Fibroblast of gingiva (primary cell): ENCODE results near the gene ABCA13.
"Not testable (repeated sequence)": the region's sequence is repeated elsewhere in the genome, so short reads cannot be mapped to it uniquely, and the experiment has no call there.

Experiments
- DNase-seq: peaks from one replicate; pipeline ENCODE4 v3.0.0-alpha.2; 2011; ENCODE audit warnings: low read depth

The ABCA13 gene, protein sequence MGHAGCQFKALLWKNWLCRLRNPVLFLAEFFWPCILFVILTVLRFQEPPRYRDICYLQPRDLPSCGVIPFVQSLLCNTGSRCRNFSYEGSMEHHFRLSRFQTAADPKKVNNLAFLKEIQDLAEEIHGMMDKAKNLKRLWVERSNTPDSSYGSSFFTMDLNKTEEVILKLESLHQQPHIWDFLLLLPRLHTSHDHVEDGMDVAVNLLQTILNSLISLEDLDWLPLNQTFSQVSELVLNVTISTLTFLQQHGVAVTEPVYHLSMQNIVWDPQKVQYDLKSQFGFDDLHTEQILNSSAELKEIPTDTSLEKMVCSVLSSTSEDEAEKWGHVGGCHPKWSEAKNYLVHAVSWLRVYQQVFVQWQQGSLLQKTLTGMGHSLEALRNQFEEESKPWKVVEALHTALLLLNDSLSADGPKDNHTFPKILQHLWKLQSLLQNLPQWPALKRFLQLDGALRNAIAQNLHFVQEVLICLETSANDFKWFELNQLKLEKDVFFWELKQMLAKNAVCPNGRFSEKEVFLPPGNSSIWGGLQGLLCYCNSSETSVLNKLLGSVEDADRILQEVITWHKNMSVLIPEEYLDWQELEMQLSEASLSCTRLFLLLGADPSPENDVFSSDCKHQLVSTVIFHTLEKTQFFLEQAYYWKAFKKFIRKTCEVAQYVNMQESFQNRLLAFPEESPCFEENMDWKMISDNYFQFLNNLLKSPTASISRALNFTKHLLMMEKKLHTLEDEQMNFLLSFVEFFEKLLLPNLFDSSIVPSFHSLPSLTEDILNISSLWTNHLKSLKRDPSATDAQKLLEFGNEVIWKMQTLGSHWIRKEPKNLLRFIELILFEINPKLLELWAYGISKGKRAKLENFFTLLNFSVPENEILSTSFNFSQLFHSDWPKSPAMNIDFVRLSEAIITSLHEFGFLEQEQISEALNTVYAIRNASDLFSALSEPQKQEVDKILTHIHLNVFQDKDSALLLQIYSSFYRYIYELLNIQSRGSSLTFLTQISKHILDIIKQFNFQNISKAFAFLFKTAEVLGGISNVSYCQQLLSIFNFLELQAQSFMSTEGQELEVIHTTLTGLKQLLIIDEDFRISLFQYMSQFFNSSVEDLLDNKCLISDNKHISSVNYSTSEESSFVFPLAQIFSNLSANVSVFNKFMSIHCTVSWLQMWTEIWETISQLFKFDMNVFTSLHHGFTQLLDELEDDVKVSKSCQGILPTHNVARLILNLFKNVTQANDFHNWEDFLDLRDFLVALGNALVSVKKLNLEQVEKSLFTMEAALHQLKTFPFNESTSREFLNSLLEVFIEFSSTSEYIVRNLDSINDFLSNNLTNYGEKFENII (N-terminal part only)

GRCh38 chr7:48171202-48171601, at the start of gene ABCA13:
Gene ABCA13, plus strand, starts transcription at chr7:48171458. Its CDS starts 26 bp downstream, at chr7:48171484.
- peak; percentile 45 for DNase-seq

GRCh38 chr7:48126037-48126436, 45.2 kb upstream of the ABCA13 start:
- DNase-seq, result no peak

DNA sequence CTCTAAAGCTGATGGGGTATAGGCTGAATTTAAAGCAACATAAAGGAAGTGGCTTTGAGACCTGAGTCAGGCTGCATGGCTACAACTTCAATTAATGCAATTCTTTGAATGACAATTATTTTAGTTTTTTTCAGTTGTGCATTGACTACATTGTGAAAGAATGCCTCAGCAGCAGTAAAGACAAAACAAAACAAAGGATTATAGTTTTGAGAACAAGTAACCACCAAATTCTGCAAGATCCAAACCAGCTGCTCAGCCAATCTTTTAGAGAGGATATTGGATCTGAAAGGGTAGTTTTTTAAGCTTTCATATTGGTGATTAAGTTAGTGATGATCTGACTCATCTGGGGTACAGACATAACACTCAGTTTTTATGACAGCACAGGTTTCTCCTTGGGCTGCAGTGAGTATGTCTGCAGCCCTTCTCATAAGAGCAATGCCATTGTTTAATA, 40.6 kb upstream of the ABCA13 start:
- no peak for DNase-seq

DNA sequence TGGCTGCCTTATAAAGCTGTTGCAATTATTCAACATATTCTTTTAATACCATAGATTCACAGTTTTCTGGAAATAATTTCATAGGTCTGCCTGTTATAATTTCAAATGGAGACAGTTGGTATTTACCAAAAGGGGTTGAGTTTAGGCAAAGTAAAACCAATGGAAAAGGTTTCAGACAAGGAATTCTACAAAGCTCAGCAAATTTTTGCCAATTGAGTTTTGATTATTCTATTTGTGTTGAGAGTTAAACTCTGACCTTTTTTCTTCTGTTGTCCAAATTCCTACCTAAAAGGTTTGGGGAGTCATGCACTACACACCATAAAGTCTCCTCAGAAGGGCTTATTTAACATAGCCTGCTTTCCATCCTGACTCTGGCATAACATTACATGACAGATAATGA, 38.5 kb upstream of the ABCA13 start:
- DNase-seq, result no peak

DNA sequence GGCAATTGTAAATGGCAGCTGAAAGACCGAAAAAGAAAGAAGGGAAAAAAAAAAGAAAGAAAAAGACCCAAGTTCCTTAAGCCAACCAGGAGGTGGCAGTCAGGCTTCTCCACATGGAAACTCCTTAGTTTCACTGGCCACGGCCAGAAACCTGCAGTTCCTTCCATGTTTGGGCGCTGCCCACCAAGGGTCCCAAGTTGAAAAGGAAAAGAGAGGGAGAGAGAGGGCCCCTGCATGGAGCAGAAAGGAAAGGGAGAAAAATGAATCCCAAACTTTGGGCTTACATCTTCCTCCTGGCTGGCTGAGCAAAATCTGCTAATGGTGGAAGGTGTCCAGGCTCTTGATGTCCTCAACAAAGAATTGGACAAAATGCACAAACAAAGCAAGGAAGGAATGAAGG, 31.8 kb upstream of the ABCA13 start:
- peak; percentile 24 for DNase-seq

- DNase-seq, result peak; percentile 36
Observed at GRCh38 chr7:48140001-48140681, 31.1 kb upstream of the ABCA13 start.

GRCh38 chr7:48141521-48141920, 29.7 kb upstream of the ABCA13 start:
- DNase-seq, result no peak

DNA sequence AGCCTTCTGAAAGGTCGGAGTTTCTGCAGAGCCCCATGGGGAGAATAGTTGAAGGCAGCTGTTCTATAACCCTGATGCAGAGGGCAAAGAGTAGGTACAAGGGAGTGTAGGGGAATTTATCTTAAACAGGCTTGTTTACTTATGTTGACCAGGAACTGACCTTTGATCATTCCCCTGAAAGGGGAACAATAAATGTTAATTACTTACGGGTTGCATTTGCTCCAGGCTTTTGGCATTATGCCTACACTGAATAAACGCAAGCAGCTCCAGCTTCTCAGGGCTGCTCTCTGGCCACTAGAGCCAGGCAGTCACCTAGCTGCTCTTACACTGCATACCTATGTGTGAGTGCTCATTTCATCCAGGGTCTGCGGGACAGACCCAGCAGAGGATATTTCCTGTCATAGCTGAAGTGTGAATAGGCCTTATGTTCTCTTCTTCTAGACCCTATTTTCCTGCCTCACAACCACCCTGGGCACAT, 26.9 kb upstream of the ABCA13 start:
- DNase-seq, result no peak

GRCh38 chr7:48147078-48147591, 24.1 kb upstream of the ABCA13 start:
- DNase-seq, result no peak

- not testable (repeated sequence) for DNase-seq
Observed at GRCh38 chr7:48147690-48148089, 23.6 kb upstream of the ABCA13 start.

DNA sequence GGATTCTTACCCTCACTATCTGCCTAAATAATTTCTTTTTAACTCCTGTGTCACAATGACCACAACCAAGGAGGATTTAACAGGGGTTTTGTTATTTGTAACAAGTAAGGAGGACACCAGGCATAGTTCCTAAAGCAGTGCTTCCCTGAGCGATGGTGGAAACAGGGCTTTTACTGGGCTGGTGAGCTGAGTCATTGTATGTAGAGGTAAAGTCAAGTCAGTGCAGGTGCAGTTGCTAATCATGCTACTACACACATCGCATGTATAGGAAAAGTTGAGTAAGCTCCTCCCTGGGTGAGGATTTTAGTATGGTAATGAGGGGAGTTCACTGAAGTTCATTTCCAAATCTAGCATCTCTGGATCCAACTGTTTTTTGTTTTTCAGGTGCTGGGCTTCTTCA, 22.9 kb upstream of the ABCA13 start:
- DNase-seq, result no peak

DNA sequence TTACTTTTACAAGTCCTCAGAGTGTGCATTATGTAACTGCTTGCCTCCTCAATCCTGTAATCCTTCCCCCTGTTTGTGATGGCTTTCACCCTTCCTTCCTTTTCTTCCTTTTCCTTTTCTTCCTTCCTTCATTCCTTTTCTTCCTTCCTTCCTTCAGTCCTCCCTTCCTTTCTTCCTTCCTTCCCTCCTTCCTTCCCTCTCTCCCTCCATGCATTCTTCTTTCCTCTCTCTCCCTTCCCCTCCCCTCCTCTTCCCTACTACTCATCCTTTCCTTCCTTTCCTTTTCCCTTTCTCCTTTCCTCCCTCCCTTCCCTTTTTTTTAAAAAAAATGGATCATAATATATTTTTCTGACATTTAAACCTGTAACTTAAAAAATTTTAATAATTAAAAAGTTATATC, 22.2 kb upstream of the ABCA13 start:
- DNase-seq, result no peak

GRCh38 chr7:48150086-48150485, 21.2 kb upstream of the ABCA13 start:
- no peak for DNase-seq

DNA sequence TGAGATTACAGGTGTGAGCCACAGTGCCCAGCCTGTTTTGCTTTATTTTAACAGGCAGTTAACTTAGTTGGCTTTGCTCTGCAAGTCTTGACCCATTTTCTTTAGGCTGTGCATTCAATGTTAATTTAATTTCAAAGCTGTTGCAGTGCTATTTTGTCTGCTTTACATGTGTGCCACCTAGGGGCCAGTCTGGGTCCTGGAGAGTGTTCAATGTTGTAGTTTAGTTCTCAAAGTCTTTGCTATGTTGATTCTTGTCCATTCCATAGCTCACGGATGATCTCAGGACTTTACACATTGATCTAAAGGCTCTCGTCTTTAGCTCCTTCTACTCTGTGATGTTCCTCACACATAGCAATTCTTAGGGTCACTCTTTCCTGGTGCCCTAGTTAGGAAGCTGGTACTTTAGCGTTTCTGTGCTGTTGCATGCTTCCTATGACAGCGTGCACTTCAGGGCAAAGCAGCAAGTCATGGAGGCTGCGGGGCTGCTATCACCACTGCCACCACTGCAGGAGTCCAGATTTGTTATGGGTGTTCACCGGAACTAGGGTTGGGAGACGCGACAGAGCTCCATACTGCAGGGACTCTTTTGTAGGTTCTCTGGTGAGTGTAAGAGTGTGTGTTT, 16.4 kb upstream of the ABCA13 start:
- peak; percentile 28 for DNase-seq

GRCh38 chr7:48158404-48158803, 12.9 kb upstream of the ABCA13 start:
- DNase-seq, result peak; percentile 6

DNA sequence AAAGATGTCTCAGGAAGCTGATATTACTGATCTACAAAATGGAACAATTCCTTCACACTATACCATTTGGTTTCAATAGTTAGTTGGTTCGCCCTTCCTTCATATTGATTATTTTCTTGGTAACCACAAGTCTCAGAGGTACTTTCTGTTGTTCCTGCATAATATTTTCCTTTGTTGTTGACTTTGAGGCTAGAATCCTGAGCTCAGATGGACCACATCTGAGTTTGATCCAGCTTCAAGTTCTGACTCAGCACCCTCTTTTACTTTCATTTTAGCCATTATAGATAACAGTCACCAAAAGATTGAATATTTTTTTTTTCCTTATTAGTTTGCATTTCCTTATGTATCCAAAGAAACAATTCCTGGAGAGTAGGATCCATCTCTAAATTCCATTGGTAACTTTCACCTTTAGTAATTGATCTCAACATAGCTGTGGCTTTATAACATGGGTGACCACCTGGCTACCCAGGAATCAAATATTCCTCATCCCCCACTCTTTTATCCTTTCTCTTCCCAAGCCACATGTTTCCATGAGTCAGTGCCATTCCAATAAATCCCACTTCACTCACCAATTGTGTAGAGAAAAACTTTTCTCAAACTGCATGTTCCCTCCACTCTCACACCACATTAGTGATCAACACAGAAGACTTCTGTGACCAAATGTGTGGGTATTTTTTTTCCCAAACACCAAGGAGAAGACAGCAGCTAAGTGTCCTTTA, 9.7 kb upstream of the ABCA13 start:
- DNase-seq, result no peak

DNA sequence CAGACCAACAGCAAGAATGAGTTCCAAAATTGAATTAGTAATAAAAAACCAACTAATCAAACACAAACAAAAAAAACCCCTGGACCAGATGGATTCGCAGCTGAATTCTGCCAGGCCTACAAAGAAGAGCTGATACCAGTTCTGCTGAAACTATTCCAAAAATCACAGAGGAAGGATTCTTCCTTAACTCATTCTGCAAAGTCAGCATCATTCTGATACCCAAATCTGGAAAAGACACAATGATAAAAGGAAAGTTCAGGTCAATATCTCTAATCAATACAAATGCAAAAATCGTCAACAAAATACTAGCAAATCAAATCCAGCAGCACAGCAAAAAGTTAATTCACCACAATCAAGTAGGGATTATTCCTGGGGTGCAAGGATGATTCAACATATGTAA, 6.1 kb upstream of the ABCA13 start:
- DNase-seq, result no peak

DNA sequence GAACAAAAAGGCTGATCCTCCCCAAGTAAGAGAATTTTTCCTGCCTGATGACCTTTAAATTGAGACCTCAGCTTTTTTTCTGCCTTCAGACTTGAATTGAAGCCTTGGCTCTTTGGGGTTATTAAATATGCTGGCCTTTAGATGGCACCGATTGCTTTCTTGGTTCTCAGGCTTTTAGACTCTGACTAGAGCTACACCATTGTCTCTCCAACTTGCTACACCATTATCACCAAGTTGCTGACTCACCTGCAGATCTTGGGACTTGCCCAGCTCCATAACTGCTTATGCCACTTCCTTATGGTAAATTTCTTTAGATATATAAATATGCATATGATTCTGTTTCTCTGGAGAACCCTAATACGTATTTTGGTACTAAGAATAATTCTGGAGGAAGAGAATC, 3.1 kb upstream of the ABCA13 start:
- peak; percentile 6 for DNase-seq

DNA sequence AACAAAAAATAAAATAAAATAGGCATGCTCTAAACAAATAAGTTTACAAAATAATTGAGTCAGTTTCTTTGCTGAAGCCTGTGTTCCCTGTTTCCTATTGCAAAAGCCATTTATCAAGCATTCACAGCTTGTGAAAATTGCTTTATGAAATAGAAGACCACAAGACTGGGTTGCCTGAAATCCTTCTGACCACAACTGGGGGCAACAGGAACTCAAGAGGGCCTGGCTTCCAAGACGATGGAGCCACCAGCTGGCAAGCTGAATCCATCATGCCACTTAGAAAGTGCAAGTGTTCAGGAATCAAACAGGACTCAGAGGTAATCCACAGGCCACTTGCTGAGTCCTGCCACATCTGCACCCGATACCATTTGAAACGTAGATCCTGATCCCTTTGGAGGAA, 752 bp upstream of the ABCA13 start:
- no peak for DNase-seq

- no peak for DNase-seq
Observed at GRCh38 chr7:48173313-48173712, 2.1 kb downstream of the ABCA13 start.
